IPS-18c (cell line): Measurements from ENCODE around the gene RMND5B.
"Not testable (repeated sequence)": the region's sequence is repeated elsewhere in the genome, so short reads cannot be mapped to it uniquely, and the experiment has no call there.

ENCODE experiments used
- H3K4me3 ChIP-seq: 2 replicates; pipeline ENCODE4 v1.7.0; 2013; ENCODE audit warnings: low read depth, mild to moderate bottlenecking, low read length, moderate library complexity; ENCODE audit not compliant: insufficient read depth
- H3K9me3 ChIP-seq: one replicate; pipeline ENCODE4 v1.6.1; 2013; ENCODE audit warnings: mild to moderate bottlenecking, low read length, moderate library complexity; ENCODE audit not compliant: control insufficient read depth, insufficient read depth

Gene RMND5B, protein sequence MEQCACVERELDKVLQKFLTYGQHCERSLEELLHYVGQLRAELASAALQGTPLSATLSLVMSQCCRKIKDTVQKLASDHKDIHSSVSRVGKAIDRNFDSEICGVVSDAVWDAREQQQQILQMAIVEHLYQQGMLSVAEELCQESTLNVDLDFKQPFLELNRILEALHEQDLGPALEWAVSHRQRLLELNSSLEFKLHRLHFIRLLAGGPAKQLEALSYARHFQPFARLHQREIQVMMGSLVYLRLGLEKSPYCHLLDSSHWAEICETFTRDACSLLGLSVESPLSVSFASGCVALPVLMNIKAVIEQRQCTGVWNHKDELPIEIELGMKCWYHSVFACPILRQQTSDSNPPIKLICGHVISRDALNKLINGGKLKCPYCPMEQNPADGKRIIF

DNA sequence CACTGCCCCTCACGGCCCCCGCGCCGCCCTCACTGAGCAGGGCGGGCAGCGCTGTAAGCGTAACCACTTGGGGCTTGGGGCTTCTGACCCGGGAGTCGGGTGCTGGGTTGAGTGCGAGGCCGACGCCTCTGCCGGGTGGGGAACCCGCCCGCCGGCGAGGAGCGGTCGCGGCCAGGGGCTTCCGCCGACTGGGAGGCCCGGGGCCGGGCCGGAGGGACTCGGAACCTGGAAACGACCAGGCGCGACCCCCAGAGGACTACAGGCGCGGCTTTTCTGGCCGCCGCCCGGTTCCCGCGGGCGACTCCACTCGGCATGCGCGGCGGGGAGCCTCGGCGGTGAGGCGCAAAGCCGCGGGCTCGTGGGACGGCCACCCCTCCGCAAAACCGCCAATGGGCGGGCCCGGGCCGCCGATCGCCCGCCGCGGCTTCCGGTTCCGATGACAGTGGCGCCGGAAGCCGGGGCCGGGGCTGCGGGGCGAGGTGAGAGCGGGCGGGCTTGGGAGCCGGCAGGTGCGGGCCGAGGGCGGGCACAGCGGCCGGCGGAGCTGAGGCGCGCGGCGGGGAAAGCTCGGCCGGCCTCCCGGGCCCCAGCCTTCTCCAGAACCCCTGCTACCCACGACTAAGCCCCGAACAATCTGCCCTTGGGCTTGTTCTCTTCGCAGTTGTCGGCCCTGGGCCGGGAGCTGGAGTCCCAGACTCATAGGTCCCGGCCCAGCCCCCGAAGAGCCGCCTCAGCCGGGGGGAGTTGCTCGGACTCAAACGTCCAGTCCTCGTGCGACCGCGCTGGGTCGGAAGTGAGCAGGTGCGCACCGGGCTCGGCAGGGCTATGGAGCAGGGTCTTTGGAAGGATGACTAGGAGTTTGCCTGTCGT, at the start of gene RMND5B:
Gene RMND5B (plus strand): TSS at position 439 of the 870 bp plus-strand sequence. CDS start 7,106 bp downstream, outside the sequence.
- H3K4me3 ChIP-seq, result peak within 1 kb of the TSS; percentile 91
- H3K9me3 ChIP-seq, result no peaks in the 10 kb centered on the region

DNA sequence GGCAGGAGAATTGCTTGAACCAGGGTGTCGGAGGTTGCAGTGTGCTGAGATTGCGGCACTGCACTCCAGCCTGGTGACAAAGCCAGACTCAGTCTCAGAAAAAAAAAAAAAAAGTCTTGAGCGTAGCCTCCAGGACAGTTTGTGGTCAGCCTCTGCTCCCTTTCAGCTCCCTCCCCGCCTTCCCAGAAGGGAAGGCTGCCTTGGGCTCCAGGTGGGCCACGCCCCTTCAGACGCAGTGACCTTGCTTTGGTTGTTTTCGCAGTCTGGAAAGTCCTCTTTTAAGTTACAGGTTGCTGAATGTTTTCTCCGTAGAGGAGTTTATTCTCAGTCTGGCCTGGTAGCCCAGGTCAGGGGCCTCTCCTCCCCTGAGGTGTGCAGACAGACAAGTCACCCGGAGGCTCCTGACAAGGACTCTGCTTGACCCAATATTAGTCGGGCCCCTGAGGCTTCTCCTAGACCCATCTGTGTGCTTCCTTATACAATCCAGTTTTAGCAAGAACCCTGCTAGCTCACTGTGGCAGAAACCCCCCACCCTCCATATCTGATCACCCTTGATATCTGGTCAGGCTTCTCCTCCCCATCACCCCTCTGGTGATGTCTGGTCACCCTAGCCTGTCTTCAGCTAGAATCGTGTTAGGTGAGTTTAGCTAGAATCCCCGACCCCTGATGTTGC, 49.1 kb upstream of the RMND5B start:
- H3K4me3 ChIP-seq, result no peak overlapping the region
- no peaks in the 10 kb centered on the region for H3K9me3 ChIP-seq

DNA sequence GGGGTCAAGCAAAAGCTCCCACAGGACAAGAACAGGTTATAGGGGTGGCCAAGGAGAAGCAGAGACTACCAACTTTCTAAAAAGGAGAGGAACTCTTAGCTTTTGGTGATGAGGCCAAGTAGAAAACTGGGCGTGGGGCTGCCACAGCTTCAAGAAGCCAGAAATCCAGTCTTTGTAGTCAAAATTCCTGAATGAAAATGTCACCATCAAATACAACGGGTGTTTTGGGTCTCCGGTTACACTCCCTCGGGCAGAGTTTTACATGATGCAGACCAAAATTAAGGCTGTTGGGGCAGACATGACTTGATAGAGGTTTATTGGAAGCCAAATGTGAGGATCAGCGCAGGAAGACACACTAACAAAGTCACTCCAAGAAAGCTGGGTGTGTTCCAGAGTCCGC, 46.9 kb upstream of the RMND5B start:
- Histone ChIP-seq H3K4me3 (no peak overlapping the region), H3K9me3 (peaks cover 3% of the 10 kb centered on the region)

DNA sequence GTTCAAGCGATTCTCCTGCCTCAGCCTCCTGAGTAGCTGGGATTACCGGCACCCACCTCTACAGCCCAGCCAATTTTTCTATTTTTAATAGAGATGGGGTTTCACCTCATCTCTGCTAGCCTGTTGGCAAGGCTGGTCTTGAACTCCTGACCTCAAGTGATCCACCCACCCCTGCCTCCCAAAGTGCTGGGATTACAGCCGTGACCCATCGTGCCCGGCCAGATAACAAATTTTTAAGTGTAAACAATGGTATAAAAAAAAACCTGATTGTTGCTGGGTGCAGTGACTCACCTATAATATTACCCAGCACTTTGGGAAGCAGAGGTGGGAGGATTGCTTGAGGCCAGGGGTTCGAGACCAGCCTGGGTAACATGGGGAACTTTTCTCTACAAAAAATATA, 45.5 kb upstream of the RMND5B start:
- Histone ChIP-seq H3K9me3 (peaks cover 3% of the 10 kb centered on the region), H3K4me3 (no peak overlapping the region)

DNA sequence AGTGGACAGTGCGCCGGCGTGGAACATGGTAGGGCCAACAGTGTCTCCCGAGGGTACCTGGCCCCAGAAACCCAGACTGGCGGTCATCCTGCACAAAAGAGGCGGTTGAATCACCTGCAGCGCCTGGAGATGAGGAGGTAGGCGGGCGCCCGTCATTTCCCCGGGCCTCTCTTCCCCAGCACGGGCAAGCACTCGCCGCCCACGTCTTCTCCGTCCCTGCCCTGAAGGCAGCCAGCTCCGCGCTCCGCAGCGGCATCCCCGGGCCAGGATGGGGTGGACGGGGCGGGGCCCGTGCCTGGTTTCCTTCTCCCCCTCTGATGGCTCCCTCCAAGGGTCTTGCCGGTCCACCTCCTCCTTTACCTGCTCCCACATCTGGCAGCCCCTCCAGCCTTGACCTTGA, 44.5 kb upstream of the RMND5B start:
- no peak overlapping the region; the same call in 1 of the 2 replicates for H3K4me3 ChIP-seq
- H3K9me3 ChIP-seq, result peaks cover 3% of the 10 kb centered on the region

DNA sequence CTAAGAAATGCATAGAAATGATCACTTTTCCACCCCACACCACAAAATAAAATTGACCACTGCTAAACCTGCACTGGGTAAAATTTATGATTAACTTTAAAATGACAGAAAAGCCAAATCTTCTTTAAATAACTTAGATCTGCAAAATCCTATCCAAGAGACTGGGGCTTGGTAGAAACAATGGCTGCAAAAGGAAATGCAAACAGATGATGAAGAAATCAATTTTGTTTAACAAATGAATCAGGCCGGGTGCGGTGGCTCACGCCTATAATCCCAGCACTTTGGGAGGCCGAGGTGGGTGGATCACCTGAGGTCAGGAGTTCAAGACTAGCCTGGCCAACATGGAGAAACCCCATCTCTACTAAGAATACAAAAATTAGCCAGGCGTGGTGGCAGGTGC, 43.6 kb upstream of the RMND5B start:
- not testable (repeated sequence) for H3K9me3 ChIP-seq, H3K4me3 ChIP-seq

DNA sequence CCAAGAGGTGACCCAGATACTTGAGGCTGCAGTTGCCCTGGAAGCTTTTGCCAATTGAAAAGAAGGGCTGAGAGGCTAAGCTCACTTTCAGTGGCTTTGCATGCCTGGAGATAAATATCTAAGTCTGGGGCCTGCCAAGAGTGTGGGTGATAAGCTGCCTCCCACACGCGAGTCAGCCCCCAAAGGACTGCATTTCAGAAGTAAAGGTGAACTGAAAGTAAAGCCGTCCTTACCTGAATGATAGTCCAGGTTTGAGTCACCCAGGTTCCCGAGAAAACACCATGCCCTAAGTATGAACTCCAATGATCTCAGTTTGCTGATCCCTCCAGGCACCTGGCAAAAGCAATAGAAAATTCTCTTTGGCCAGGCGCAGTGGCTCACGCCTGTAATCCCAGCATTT, 40.0 kb upstream of the RMND5B start:
- peaks cover 3% of the 10 kb centered on the region for H3K9me3 ChIP-seq

DNA sequence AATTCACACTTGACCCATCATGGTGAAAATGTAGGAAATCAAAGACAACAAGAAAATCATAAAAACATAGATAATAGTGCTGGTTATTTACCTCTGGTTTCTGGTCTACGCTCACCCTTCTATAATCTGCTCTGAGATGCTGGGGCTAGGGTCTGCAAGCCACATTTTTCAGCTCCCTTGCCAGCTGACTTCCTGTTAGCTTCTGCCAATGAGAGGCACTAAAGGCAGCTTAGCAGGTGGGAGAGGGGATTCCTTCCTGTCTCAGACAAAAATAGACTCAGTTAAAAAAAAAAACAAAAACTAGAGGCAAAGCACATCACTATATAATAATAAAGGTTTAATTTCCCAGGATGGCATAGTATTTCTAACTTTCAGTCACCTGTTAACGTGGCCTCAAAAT, 37.7 kb upstream of the RMND5B start:
- H3K4me3 ChIP-seq, result no peak overlapping the region

More for the DNA sequence above, 40.0 kb upstream of the RMND5B start:
- no peak overlapping the region for H3K4me3 ChIP-seq

DNA sequence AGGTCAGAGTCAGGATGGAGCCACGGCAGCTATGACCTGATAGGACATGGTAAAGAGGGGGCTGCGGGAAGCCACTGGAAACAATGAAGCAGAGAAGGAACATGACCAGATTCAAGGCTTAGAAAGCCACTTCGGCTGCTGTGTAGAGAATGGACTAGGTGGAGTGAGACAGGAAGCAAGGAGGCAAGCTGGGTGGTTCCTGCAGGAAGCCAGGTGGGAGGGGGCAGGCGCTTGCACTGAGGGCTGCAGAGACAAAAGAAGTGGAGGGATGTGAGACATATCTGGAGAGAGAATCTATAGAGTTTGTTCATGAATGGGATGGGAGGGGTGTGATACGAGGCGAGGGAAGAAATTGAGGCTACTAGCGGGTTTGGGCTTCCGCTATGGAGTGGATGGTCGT, 36.5 kb upstream of the RMND5B start:
- no peaks in the 10 kb centered on the region for H3K9me3 ChIP-seq
- H3K4me3 ChIP-seq, result no peak overlapping the region

More for the DNA sequence above, 37.7 kb upstream of the RMND5B start:
- no peaks in the 10 kb centered on the region for H3K9me3 ChIP-seq

DNA sequence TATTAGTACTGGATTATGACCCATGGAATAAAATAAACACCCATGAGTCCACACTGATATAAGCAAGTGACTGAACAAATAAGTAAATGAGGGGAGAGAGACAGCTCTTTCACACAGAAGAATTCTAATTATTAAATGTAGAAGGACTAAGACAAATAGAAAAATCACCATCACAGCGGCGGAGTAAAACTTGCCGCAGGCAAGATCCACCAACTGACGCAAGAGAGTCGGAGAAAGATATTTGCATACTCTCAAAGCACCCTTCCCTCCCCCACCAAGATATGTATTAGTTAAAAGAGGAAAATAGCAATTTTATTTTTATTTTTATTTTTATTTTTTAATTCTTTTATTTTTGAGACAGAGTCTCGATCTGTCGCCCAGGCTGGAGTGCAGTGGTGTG, 32.1 kb upstream of the RMND5B start:
- H3K4me3 ChIP-seq, result no peak overlapping the region
- no peaks in the 10 kb centered on the region for H3K9me3 ChIP-seq

DNA sequence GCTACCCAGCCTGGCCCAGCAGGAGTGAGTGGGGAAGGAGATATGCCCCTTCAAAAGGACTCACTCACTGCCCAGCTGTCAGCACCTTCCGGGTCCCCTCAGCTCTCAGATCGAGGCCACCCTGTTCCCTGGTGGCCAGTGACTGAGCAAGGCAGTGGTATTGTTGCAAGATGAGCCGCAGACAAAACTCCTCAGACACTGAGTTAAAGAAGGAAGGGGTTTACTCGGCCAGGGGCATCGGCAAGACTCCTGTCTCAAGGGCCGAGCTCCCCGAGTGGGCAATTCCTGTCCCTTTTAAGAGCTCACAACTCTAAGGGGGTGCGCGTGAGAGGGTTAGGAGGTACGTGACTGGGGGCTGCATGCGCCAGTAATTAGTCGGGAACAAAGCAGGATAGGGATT, 27.2 kb upstream of the RMND5B start:
- H3K9me3 ChIP-seq, result no peaks in the 10 kb centered on the region

DNA sequence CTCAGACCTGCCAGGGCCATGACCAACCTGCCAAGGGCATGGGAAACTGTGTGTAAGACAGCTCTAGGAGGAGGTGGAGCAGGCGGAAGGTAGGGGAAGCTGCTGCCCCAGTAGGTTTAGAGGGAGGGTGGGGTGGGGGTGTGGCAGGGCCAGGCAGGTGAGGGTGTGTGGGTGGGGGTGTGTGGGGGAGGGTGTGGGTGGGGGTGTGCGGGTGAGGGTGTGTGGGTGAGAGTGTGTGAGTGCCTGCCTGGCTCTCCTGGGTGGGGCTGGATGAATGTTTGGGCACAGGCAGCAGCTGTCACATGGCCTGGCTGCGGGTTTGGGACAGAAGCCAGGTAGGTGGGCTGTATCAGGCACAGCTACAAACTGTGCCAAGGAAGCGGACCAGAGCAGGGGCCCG, 26.3 kb upstream of the RMND5B start:
- H3K4me3 ChIP-seq, result no peak overlapping the region
- no peaks in the 10 kb centered on the region for H3K9me3 ChIP-seq

More for the DNA sequence above, 27.2 kb upstream of the RMND5B start:
- no peak overlapping the region for H3K4me3 ChIP-seq

DNA sequence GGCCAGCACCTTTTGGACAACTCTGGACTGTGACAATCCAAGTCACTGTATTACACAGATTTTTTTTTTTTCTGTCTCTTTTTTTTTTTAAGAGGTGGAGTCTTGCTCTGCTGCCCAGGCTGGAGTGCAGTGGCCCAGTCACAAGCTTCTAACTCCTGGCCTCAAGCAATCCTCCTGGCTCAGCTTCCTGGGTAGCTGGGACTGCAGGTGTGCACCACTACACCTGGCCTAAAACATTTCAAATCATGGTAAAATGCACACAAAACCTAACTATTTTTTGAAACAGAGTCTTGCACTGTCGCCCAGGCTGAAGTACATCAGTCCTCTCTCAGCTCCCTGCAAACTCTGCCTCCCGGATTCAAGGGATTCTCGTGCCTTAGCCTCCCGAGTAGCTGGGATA, 24.7 kb upstream of the RMND5B start:
- no peaks in the 10 kb centered on the region for H3K9me3 ChIP-seq
- H3K4me3 ChIP-seq, result no peak overlapping the region

DNA sequence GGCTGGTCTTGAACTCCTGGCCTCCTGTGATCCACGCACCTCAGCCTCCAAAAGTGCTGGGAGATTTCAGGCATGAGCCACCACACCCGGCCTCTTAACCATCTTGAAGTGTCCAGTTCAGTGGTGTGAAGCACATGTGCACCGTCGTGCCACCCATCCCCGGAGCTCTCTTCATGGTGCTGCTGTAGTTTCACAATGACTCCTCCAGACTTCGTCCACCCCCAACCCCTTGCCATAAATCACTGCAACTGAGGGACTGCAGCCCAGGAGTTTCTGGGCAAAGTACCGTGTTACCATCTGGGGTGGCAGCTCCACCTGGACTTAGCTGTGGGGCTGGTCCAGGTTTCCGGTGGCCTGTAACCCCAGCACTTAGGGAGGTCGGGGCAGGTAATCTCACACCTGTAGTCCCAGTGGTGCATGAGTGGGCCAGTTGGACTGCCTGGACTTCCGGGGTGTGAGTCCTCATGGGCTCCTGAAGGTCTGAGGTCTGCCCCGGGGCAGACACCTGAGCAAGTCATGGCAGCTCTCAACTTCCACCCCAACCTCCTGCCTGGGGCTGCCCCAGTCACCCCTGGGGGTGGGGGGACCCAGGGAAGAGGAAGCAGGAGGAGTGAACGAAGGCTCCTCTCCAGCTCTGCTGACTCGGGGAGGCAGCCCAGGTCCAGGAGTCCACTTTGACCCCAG, 24.1 kb upstream of the RMND5B start:
- Histone ChIP-seq H3K9me3 (no peaks in the 10 kb centered on the region), H3K4me3 (no peak overlapping the region)

DNA sequence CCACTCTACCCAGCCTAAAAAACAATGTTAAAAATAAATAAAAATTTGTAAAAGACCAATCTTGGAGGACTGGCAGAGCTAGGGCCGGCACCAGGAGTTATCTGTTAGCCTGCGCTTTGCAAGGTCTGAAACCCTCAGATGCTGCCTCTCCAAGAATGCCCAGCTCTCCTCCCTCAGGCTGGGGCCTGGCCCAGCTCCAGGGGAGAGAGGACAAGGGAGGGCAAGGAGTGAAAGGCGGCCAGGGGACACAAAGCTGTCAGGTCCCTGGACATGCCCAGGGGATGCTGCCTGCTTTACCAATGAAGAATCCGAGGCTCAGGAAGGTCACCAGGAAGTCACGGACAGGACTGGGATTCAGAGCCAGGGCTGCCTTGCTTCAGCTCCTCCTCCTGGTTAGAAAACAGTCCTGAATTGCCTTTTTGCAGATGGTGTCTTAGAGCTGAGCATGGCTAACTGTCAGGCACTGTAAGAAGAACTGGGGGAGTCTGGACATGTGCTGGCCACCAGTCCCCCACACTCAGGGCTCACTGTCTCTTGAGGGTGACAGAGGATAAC, 23.0 kb upstream of the RMND5B start:
- Histone ChIP-seq H3K4me3 (no peak overlapping the region), H3K9me3 (no peaks in the 10 kb centered on the region)

DNA sequence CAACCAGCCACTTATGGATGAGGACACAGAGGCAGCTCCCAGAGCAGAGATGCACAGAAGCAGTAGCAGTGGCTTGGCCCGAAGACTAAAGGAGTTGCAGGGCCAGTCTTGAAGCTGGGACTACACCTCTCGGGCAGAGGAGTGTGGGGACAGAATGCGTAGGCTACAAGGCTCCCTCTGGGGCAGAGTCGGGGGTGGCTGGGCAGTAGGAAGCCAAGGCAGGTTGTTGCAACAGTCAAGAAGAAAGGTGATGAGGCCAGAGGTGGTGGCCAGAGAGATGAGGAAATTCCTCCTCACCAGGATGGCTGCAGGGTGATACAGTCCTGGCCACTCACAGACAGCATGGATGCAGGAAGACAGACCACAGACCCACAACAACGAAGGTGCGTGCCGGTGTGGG, 22.4 kb upstream of the RMND5B start:
- H3K4me3 ChIP-seq, result no peak overlapping the region
- no peaks in the 10 kb centered on the region for H3K9me3 ChIP-seq

DNA sequence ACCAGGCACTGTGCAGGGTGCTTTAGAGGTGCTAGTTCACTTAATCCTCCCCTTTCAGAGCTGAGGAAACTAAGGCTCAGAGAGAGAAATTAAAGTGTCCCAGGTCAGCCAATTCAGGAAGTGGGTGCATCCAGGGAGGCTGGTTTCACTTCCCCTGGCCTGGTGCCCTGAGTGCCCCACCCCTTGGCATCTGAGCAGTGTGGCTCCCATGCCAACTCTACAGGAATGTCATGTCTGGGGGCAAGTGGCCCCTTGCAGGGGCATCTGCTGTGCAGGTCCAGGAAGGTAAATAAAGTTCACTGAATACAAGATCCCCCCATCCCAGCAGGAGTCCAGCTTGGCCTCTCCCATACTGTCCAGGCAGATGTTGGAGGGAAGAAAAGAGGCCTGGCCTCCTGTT, 21.8 kb upstream of the RMND5B start:
- H3K9me3 ChIP-seq, result no peaks in the 10 kb centered on the region

More for the DNA sequence above, 21.8 kb upstream of the RMND5B start:
- no peak overlapping the region for H3K4me3 ChIP-seq
